ENCODE measurements around the gene BARHL1. TPM values are rescaled to one million over a fixed set of nuclear protein-coding genes. Genes with fewer than 3 reads are reported as not detected.

BARHL1 gene
- total and polyA plus RNA-seq, 9 of the 15 experiments (the other 6 are each of a cell fraction or from before 2014, with no cell fraction given): not detected

- Histone ChIP-seq H3K9me3 (replicated peaks; ENCODE audit: control insufficient read depth, insufficient read depth, low read depth, low read length) (no peaks in the 10 kb centered on the region), H3K9me1 (ENCODE audit: control insufficient read depth, insufficient read depth, low read length) (no peaks in the 10 kb centered on the region), H3K4me2 (ENCODE audit: insufficient read depth, low read length) (no peak overlapping the region), H3K36me3 (ENCODE audit: control insufficient read depth, insufficient read depth, low read length) (peaks cover 80% of the 10 kb centered on the region), H3K27ac (ENCODE audit: extremely low read depth, low read depth, low read length) (no peak overlapping the region), H2AFZ (ENCODE audit: low read depth, low read length) (no peak overlapping the region), H3K4me1 (replicated peaks in 1 of 2; ENCODE audit: control insufficient read depth in 2 of 2, insufficient read depth in 2 of 2, low read length in 2 of 2) (no peaks in the 10 kb centered on the region), H3K9ac (ENCODE audit: insufficient read depth in 1 of 2, low read depth in 2 of 2, low read length in 2 of 2) (no peak overlapping the region), H3K79me2 (ENCODE audit: control insufficient read depth, insufficient read depth, low read length) (no peaks in the 10 kb centered on the region), H3K4me3 (no peak overlapping the region), H4K20me1 (replicated peaks; ENCODE audit: control insufficient read depth, insufficient read depth, low read length) (0 out of 2 replicates have a peak, but pooled peaks cover 4% of the 10 kb centered on the region), H3K27me3 (ENCODE audit: control insufficient read depth in 2 of 2, insufficient read depth in 2 of 2, low read length in 2 of 2) (no peaks in the 10 kb centered on the region)
- ATAC-seq (no peak), DNase-seq (ENCODE audit: extremely low read depth in 1 of 4, low spot score in 3 of 4) (no peak), FAIRE-seq (no peak)
- in situ Hi-C loops (cut with MboI) (no loop called here), intact Hi-C loops (cut with micrococcal nuclease) (no loop called here)
- POLR2A ChIA-PET: interaction anchor here (0.8 kb wide), 1 partner anchor 14 kb away, joined by 3 read pairs; no protein-coding TSS in a partner anchor
- 89% methylated on average over 5 of the region's 5 CpGs for WGBS (ENCODE audit: insufficient coverage, low coverage, missing lambda C conversion rate)
- TF ChIP-seq ZFP36 (IDR thresholded peaks at IDR 0.05; ENCODE audit: low read depth, low read length, partially characterized antibody): no peak
- TF ChIP-seq KLF13 (tag; IDR thresholded peaks at IDR 0.05; ENCODE audit: borderline replicate concordance, low read depth): no peak
- TF ChIP-seq ZNF707 (CRISPR knock-in tag; conservative IDR thresholded peaks at IDR 0.05): no peak
- CTCF ChIA-PET (ENCODE audit: low intra/inter-chr PET ratio): no interaction called here
- BruUV-seq (replicated peaks): no TSS peak
Observed at GRCh38 chr9:132626285-132626684, 43.9 kb downstream of the BARHL1 start.

GRCh38 chr9:132627106-132627505 is 44.7 kb downstream of the BARHL1 start:
- FAIRE-seq: no peak
- no peaks in the 10 kb centered on the region for H3K9me1 ChIP-seq (ENCODE audit: control insufficient read depth, insufficient read depth, low read length)
- ChIA-PET CTCF (ENCODE audit: low intra/inter-chr PET ratio) (no interaction called here), POLR2A (no interaction called here)
- intact Hi-C loops (cut with micrococcal nuclease): no loop called here
- no peaks in the 10 kb centered on the region for H3K9me3 ChIP-seq (replicated peaks; ENCODE audit: control insufficient read depth, insufficient read depth, low read depth, low read length)
- no peak for DNase-seq (ENCODE audit: extremely low read depth in 1 of 4, low spot score in 3 of 4)
- BruUV-seq (replicated peaks): no TSS peak
- H2AFZ ChIP-seq (ENCODE audit: low read depth, low read length): no peak overlapping the region
- H3K36me3 ChIP-seq (ENCODE audit: control insufficient read depth, insufficient read depth, low read length): peaks cover 83% of the 10 kb centered on the region
- 83% methylated on average over 7 of the region's 7 CpGs for WGBS (ENCODE audit: insufficient coverage, low coverage, missing lambda C conversion rate)
- H3K9ac ChIP-seq (ENCODE audit: insufficient read depth in 1 of 2, low read depth in 2 of 2, low read length in 2 of 2): no peak overlapping the region
- ATAC-seq: no peak
- H3K79me2 ChIP-seq (ENCODE audit: control insufficient read depth, insufficient read depth, low read length): no peaks in the 10 kb centered on the region
- no peaks in the 10 kb centered on the region for H3K4me1 ChIP-seq (replicated peaks in 1 of 2; ENCODE audit: control insufficient read depth in 2 of 2, insufficient read depth in 2 of 2, low read length in 2 of 2)
- H3K4me2 ChIP-seq (ENCODE audit: insufficient read depth, low read length): no peak overlapping the region
- H3K27me3 ChIP-seq (ENCODE audit: control insufficient read depth in 2 of 2, insufficient read depth in 2 of 2, low read length in 2 of 2): no peaks in the 10 kb centered on the region
- in situ Hi-C loops (cut with MboI): no loop called here
- 0 out of 2 replicates have a peak, but pooled peaks cover 4% of the 10 kb centered on the region for H4K20me1 ChIP-seq (replicated peaks; ENCODE audit: control insufficient read depth, insufficient read depth, low read length)
- no peak overlapping the region for H3K4me3 ChIP-seq
- H3K27ac ChIP-seq (ENCODE audit: extremely low read depth, low read depth, low read length): no peak overlapping the region
- TF ChIP-seq, protein P1, sequence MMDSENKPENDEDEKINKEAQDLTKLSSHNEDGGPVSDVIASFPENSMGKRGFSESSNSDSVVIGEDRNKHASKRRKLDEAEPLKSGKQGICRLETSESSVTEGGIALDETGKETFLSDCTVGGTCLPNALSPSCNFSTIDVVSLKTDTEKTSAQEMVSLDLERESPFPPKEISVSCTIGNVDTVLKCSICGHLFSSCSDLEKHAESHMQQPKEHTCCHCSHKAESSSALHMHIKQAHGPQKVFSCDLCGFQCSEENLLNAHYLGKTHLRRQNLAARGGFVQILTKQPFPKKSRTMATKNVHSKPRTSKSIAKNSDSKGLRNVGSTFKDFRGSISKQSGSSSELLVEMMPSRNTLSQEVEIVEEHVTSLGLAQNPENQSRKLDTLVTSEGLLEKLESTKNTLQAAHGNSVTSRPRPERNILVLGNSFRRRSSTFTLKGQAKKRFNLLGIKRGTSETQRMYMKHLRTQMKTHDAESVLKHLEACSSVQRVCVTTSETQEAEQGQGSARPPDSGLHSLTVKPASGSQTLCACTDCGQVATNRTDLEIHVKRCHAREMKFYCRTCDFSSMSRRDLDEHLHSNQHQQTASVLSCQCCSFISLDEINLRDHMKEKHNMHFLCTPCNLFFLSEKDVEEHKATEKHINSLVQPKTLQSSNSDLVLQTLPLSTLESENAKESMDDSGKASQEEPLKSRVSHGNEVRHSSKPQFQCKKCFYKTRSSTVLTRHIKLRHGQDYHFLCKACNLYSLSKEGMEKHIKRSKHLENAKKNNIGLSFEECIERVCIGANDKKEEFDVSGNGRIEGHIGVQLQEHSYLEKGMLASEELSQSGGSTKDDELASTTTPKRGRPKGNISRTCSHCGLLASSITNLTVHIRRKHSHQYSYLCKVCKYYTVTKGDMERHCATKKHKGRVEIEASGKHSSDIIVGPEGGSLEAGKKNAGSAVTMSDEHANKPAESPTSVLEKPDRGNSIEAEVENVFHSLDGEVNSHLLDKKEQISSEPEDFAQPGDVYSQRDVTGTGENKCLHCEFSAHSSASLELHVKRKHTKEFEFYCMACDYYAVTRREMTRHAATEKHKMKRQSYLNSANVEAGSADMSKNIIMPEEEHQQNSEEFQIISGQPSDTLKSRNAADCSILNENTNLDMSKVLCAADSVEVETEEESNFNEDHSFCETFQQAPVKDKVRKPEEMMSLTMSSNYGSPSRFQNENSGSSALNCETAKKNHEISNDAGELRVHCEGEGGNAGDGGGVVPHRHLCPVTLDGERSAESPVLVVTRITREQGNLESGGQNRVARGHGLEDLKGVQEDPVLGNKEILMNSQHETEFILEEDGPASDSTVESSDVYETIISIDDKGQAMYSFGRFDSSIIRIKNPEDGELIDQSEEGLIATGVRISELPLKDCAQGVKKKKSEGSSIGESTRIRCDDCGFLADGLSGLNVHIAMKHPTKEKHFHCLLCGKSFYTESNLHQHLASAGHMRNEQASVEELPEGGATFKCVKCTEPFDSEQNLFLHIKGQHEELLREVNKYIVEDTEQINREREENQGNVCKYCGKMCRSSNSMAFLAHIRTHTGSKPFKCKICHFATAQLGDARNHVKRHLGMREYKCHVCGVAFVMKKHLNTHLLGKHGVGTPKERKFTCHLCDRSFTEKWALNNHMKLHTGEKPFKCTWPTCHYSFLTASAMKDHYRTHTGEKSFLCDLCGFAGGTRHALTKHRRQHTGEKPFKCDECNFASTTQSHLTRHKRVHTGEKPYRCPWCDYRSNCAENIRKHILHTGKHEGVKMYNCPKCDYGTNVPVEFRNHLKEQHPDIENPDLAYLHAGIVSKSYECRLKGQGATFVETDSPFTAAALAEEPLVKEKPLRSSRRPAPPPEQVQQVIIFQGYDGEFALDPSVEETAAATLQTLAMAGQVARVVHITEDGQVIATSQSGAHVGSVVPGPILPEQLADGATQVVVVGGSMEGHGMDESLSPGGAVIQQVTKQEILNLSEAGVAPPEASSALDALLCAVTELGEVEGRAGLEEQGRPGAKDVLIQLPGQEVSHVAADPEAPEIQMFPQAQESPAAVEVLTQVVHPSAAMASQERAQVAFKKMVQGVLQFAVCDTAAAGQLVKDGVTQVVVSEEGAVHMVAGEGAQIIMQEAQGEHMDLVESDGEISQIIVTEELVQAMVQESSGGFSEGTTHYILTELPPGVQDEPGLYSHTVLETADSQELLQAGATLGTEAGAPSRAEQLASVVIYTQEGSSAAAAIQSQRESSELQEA (IDR thresholded peaks at IDR 0.05; ENCODE audit: low read depth): no peak
- TF ChIP-seq HSF4 (CRISPR knock-in tag; IDR thresholded peaks at IDR 0.05; ENCODE audit: borderline replicate concordance) (no peak), HEY1 (CRISPR knock-in tag; IDR thresholded peaks at IDR 0.05; ENCODE audit: borderline replicate concordance) (no peak), PHF8 (IDR thresholded peaks at IDR 0.05; ENCODE audit: borderline replicate concordance, low read length) (no peak), GTF2E2 (tag; IDR thresholded peaks at IDR 0.05) (no peak), NFIC (IDR thresholded peaks at IDR 0.05) (no peak)

Data from K562 (cell line).